ENCODE data around the gene CHST11.

The CHST11 gene

DNA sequence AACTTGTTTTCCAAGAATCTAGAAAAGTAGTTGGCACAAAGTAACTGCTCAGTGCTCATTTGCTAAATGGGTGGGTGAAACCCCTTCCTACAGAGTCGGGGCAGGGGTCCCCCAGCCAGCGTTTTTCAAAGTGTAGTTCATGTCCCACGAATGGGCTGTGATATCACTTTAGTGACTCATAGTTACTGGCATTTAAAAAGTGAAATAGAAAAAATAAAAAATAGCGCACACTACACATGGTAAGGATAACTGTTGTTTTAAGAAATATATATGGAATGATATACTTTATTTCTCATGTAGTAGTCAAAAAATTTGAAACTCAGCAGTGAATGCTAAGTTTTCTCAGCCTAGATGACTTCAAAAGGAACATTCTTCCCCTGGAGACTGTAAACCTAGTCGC lies 250.4 kb downstream of the CHST11 start:
- Histone ChIP-seq H4K20me1 (peaks cover 98% of the 10 kb centered on the region), H3K4me1 (peaks cover 10% of the 10 kb centered on the region), H3K4me2 (no peak overlapping the region), H3K9me3 (no peaks in the 10 kb centered on the region), H3K27ac (no peak overlapping the region), H3K4me3 (no peak overlapping the region), H3K36me3 (peaks cover 24% of the 10 kb centered on the region), H3K9ac (no peak overlapping the region), H3K27me3 (no peaks in the 10 kb centered on the region)
- no peak for TF ChIP-seq Cebpa-rat (IDR thresholded peaks at IDR 0.05)

DNA sequence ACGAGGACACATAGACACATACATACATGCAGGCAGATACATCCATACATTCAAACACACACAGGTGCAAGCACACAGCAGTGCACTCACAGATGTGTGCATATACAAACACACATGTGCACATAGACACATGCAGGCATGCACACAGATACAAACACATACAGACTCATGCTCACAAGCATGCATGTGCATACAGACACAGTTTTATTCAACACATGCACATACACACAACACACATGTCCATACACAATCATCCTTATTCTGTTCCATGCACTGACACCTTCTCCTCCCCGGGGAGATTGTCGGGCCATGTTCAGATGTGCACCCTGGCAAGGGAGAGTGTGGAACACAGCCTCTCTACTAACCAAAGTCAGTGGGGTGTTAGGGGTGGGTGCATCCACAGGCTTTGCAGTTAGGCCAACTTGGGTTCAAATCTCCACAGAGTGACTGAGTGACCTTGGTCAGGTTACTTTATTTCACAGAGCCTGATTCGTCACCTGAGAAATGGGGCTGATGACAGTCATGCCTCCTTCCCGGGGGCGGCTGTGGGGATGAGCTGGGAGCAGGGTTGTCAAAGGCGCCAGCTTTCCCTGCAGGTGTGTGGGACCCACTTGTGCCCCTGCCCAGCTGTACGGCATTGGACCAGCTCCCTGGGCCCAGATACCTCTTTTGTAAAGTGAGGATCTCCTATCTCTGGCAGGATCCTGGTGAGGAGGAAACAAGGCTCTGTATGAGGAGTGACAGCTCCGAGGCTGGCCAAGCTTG lies 251.2 kb downstream of the CHST11 start:
- no peak for TF ChIP-seq Cebpa-rat (IDR thresholded peaks at IDR 0.05)
- Histone ChIP-seq H3K36me3 (peaks cover 21% of the 10 kb centered on the region), H3K27me3 (no peaks in the 10 kb centered on the region), H3K9me3 (no peaks in the 10 kb centered on the region), H3K27ac (no peak overlapping the region), H3K4me3 (no peak overlapping the region), H3K4me2 (no peak overlapping the region), H4K20me1 (peaks cover 98% of the 10 kb centered on the region), H3K4me1 (peaks cover 3% of the 10 kb centered on the region; the same call in 1 of the 2 replicates), H3K9ac (no peak overlapping the region)

DNA sequence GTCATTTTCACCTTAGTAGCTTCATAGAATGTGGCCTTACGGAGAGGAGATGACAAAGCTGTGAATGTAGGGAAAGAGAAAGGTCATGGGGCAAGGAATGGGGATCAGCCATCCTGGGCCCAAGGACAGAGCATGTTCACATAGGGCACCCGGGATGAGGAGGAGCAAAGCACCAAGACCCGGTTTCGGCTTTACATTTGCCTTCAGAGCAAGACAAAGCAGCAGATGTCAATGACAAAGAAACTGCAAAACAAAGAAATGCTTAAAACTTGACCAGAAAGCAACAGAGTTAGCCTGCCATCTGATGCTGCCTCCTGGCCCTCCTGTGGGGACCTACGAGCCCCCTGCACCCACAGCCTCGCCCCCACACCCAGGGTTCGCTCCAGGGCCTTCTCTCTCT lies 252.1 kb downstream of the CHST11 start:
- Histone ChIP-seq H3K9me3 (no peaks in the 10 kb centered on the region), H3K27me3 (no peaks in the 10 kb centered on the region), H4K20me1 (peaks cover 98% of the 10 kb centered on the region), H3K4me2 (no peak overlapping the region), H3K4me3 (no peak overlapping the region), H3K9ac (no peak overlapping the region), H3K4me1 (peaks cover 11% of the 10 kb centered on the region), H3K36me3 (peaks cover 20% of the 10 kb centered on the region), H3K27ac (no peak overlapping the region)
- no peak for TF ChIP-seq Cebpa-rat (IDR thresholded peaks at IDR 0.05)

DNA sequence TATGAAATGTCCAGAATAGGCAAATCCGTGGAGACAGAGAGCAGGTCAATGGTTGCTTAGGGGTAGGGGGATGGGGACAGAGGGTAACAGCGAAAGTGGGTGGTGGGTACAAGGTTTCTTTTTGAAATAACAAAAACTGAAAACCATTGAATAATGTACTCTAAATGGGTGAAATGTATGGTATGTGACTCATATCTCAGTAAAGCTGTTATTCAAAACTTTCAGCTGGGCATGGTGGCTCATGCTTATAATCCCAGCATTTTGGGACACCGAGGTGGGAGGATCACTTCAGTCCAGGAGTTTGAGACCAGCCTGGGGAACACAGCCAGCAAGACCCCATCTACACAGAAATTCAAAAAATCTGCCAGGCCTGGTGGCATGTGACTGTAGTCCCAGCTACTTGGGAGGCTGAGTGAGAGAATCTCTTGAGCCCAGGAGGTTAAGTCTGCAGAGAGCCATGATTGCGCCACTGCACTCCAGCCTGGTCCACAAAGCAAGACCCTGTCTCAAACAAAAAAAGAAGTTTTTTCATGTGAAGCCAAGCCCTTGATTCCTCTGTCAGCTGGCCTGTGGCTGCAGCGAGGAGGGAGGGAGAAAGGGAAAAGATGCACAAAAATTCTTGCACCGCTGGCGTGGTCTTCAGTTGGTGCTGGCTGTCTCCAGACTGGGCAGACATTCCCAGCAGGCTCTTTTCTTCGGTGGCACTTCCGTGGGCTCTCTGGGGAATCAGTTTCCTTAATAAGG lies 253.1 kb downstream of the CHST11 start:
- peaks cover 98% of the 10 kb centered on the region for H4K20me1 ChIP-seq
- no peak overlapping the region for H3K4me3 ChIP-seq
- peaks cover 16% of the 10 kb centered on the region for H3K36me3 ChIP-seq
- H3K4me1 ChIP-seq = peaks cover 21% of the 10 kb centered on the region
- TF ChIP-seq Cebpa-rat (IDR thresholded peaks at IDR 0.05) = no peak
- H3K27ac ChIP-seq = no peak overlapping the region
- no peak overlapping the region for H3K9ac ChIP-seq
- H3K27me3 ChIP-seq = no peaks in the 10 kb centered on the region
- H3K9me3 ChIP-seq = no peaks in the 10 kb centered on the region
- no peak overlapping the region for H3K4me2 ChIP-seq

DNA sequence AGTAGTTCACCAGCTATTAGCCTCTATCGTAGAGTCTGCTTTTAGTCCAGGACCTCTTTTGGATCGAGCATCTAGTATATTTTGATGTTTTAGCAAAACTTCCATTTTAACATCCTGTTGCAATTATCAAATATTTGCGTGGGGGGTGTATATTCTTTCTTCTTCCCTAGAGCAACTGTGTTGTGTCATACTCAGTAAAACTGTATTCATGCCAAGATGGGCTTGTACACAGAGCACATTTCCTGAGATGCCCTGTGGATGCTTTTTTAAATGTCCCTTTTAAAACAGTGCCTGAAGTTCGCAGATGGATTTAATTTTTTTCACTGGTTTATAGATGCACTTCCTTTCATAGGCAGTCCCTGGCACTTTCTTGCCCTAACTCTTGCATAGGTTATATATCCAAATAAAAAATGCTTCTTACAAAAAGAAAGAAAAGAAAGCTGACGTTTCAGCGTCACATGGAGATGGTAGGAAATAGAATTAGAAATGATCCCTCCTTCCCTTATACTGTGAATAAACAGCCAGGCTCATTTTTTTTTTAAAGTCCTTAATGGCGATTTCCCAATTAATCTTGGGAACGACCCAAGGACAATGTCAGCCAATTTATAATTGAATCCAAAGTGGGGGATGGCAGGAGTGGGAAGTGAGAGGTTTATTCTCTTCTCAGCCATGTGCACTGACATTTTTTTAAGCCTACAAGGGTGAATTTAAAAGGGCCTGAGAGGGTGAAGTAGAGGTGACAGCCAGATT lies 254.4 kb downstream of the CHST11 start:
- Histone ChIP-seq H3K36me3 (peaks cover 16% of the 10 kb centered on the region), H4K20me1 (peaks cover 98% of the 10 kb centered on the region), H3K4me1 (peaks cover 33% of the 10 kb centered on the region), H3K9ac (no peak overlapping the region), H3K27ac (no peak overlapping the region), H3K27me3 (no peaks in the 10 kb centered on the region), H3K9me3 (no peaks in the 10 kb centered on the region), H3K4me3 (no peak overlapping the region), H3K4me2 (no peak overlapping the region)
- no peak for TF ChIP-seq Cebpa-rat (IDR thresholded peaks at IDR 0.05)

DNA sequence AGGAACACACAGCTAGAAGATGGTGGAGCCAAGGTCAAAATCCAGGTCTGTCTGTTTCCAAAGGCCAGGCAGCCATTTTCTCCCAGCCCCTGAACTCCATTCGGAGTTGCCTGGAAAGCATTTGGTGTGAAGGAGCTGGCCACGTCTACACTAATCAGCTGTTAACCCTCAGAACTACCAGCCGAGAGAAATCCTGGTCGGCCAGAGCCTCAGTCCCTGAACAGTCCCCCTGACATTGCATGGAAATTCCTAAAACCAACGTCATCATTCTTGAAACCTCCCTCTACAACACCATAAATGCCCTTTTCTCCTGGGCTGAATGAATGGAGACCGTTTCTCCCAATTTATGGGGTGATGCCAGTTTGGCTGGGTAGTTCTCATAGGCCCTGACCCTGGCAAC lies 255.7 kb downstream of the CHST11 start:
- no peak for TF ChIP-seq Cebpa-rat (IDR thresholded peaks at IDR 0.05)
- H3K4me1 ChIP-seq = peaks cover 38% of the 10 kb centered on the region
- peaks cover 100% of the 10 kb centered on the region for H4K20me1 ChIP-seq
- H3K27ac ChIP-seq = no peak overlapping the region
- no peak overlapping the region for H3K9ac ChIP-seq
- H3K27me3 ChIP-seq = no peaks in the 10 kb centered on the region
- H3K9me3 ChIP-seq = no peaks in the 10 kb centered on the region
- peaks cover 16% of the 10 kb centered on the region for H3K36me3 ChIP-seq
- no peak overlapping the region for H3K4me3 ChIP-seq
- H3K4me2 ChIP-seq = no peak overlapping the region

DNA sequence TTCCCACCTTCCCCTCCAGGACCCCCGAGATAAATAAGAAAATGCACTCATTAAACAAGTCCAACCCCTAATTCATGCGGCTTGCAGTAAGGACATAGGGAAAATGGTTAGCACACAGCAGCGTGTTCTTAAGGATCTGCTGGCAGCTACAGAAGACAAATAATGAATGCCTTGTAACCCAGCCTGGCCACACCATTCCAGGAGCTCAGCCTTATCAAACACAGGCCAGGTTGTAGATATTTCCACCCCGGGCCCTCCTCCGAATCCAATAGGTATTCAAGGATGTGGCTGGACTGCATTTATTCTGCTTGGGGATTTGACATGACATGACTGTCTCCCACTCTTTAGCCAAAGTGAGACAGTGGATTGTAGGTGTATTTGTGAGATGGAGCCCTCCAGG lies 256.2 kb downstream of the CHST11 start:
- Histone ChIP-seq H3K4me3 (no peak overlapping the region), H4K20me1 (peaks cover 100% of the 10 kb centered on the region), H3K36me3 (peaks cover 17% of the 10 kb centered on the region), H3K4me1 (peaks cover 38% of the 10 kb centered on the region), H3K27ac (no peak overlapping the region), H3K4me2 (no peak overlapping the region), H3K9ac (no peak overlapping the region), H3K27me3 (no peaks in the 10 kb centered on the region), H3K9me3 (no peaks in the 10 kb centered on the region)
- no peak for TF ChIP-seq Cebpa-rat (IDR thresholded peaks at IDR 0.05)

DNA sequence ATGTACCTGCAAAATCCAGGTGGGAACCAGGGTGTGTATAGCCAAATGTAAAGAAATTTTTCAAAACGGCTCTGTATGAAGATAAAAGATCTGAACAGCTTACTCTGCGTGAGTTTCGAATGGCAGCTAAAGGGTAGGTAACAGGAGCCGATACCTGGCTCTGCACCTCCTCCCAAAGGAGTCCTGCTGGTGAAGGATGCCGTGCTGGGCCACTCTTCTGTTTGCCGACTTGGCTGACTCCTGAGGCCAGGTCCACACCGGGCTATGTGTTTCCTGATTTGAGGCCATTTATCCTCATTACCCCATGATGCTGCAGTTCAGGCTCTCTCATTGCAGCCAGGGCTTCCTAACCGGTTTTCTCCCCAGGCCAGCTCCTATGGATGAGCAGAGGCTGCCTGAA lies 256.7 kb downstream of the CHST11 start:
- Histone ChIP-seq H3K4me2 (peak overlapping the region; percentile 80; the same call in 1 of the 2 replicates), H4K20me1 (peaks cover 100% of the 10 kb centered on the region), H3K9me3 (no peaks in the 10 kb centered on the region), H3K4me1 (peaks cover 43% of the 10 kb centered on the region), H3K4me3 (no peak overlapping the region), H3K9ac (no peak overlapping the region), H3K36me3 (peaks cover 21% of the 10 kb centered on the region), H3K27me3 (no peaks in the 10 kb centered on the region), H3K27ac (no peak overlapping the region)
- TF ChIP-seq Cebpa-rat (IDR thresholded peaks at IDR 0.05) = no peak

DNA sequence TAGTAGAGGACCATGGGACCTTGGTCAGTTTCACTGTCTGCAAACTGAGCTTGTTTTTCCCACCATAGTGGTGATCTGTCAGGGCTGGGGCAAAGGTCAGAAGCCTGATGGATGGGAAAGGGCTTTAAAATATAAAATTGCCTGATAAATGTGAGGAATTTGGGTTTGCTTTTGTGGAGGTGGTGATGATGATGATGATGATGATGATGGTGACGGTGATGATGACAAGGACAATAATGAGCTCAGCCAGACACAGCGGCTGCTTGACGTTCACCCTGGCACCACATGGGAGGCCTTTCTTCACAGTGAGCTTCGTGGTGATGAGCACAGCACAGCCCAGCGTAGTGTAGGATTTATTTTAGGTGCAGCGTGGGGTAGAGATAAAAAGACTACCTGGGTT lies 257.6 kb downstream of the CHST11 start:
- Histone ChIP-seq H4K20me1 (peaks cover 100% of the 10 kb centered on the region), H3K27me3 (no peaks in the 10 kb centered on the region), H3K27ac (no peak overlapping the region), H3K4me1 (peaks cover 52% of the 10 kb centered on the region), H3K9me3 (no peaks in the 10 kb centered on the region), H3K4me3 (no peak overlapping the region), H3K9ac (no peak overlapping the region), H3K36me3 (peaks cover 21% of the 10 kb centered on the region), H3K4me2 (peak overlapping the region; percentile 80; the same call in 1 of the 2 replicates)
- no peak for TF ChIP-seq Cebpa-rat (IDR thresholded peaks at IDR 0.05)
